SK-N-MC (cell line): ENCODE measurements around the gene JUND.

Experiments used
- DNase-seq: peaks from one replicate; pipeline ENCODE4 v3.0.0-alpha.2; 2011; ENCODE audit warnings: low read depth, low spot score
- H3K27ac ChIP-seq: fragments of 200-600 bp; sonication (generic); 2 replicates; pipeline ENCODE4 v1.5.1; 2016; ENCODE audit warnings: mixed run types
- H3K36me3 ChIP-seq: fragments of 200-600 bp; sonication (generic); 2 replicates; pipeline ENCODE4 v1.6.1; 2017; ENCODE audit warnings: antibody characterized with exemption, low read length, mixed read lengths; ENCODE audit not compliant: insufficient read depth
- H3K4me3 ChIP-seq: fragments of 200-600 bp; sonication (generic); 2 replicates; pipeline ENCODE4 v1.5.1; 2016
- H3K9ac ChIP-seq: fragments of 200-600 bp; sonication (generic); 2 replicates; pipeline ENCODE4 v1.8.0; 2017; ENCODE audit warnings: mixed run types, mixed read lengths; ENCODE audit not compliant: insufficient read length
- H3K9me3 ChIP-seq: fragments of 200-600 bp; sonication (generic); 2 replicates; pipeline ENCODE4 v1.6.1; 2017; ENCODE audit warnings: low read depth, mild to moderate bottlenecking, antibody characterized with exemption, low read length, moderate library complexity, mixed read lengths
- EZH2 ChIP-seq: fragments of 200-600 bp; sonication (generic); IDR thresholded peaks from one replicate; pipeline ENCODE4 v1.6.1; 2017; ENCODE audit warnings: antibody characterized with exemption
- FOXP2 ChIP-seq: optimal IDR thresholded peaks from 2 replicates; pipeline ENCODE3; 2011; ENCODE audit warnings: mild to moderate bottlenecking, moderate library complexity; ENCODE audit not compliant: insufficient read depth; ENCODE audit errors: extremely low read length, control extremely low read depth
- POLR2AphosphoS5 ChIP-seq: IDR thresholded peaks from 2 replicates; pipeline ENCODE4 v1.6.1; 2012; ENCODE audit warnings: mild to moderate bottlenecking, low read depth, low read length, borderline replicate concordance

The JUND gene

DNA sequence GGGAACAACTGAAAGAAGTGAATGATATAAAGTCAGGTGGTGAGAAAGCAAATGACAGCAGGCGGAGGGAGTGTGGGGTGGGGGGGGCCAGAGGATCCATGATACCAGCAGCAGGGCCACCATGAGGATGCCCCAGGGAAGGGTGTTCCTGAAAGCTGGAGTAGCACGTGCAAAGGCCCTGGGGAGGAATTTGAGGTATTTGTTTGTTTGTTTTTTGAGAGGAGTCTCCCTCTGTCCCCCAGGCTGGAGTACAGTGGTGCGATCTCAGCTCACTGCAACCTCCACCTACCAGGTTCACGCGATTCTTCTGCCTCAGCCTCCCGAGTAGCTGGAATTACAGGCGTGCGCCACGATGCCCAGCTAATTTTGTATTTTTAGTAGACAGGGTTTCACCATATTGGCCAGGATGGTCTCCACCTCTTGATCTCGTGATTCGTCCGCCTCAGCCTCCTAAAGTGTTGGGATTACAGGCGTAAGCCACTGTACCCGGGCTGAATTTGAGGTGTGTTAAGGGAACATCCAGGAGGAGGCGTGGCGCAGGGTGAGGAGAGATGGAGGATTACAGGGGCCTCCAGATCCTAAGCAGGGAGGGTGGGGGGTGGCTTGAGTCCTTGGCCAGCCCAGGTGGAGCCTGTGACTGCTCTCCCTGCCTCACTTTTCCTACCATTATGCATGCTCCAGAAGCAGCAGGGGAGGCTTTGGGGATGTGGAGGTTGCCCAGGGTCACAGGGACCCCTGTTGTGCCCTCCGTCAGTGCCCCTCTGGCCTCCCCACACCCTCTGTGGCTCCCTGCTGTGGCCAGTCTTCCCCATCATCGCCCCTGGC is 12.4 kb upstream of the JUND start:
- Histone ChIP-seq H3K27ac (peak overlapping the region; percentile 94; the same call in 1 of the 2 replicates), H3K9me3 (no peaks in the 10 kb centered on the region), H3K36me3 (no peaks in the 10 kb centered on the region), H3K9ac (no peak overlapping the region), H3K4me3 (no peak overlapping the region)
- TF ChIP-seq POLR2AphosphoS5, result no peak
- TF ChIP-seq EZH2, result no peak
- no peak for TF ChIP-seq FOXP2
- DNase-seq, result no peak

- no peak for DNase-seq
- Histone ChIP-seq H3K36me3 (no peaks in the 10 kb centered on the region), H3K9ac (no peak overlapping the region), H3K9me3 (no peaks in the 10 kb centered on the region), H3K27ac (peak overlapping the region; percentile 94), H3K4me3 (peak overlapping the region; percentile 80)
- TF ChIP-seq POLR2AphosphoS5 (no peak), FOXP2 (no peak), EZH2 (no peak)
Observed at GRCh38 chr19:18292810-18293641, 11.6 kb upstream of the JUND start.

DNA sequence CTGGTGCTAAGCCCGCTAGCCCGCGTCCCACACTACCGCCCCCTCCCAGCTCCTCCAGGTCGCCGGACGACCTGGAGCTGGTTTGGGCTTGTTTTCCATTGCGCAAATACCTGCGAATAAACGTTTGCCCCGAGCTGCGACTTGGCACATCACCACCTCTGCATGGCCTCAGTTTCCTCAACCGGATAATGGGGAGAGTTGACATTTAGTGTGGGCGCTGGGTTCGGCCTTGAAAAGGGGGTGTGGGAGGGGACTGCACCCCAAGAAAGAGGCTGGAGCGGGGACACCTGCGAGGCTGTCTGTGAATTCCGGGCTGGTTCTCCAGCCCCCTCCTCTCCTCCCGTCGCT is 11.0 kb upstream of the JUND start:
- H3K4me3 ChIP-seq, result peak overlapping the region; percentile 80
- no peaks in the 10 kb centered on the region for H3K9me3 ChIP-seq
- H3K36me3 ChIP-seq, result no peaks in the 10 kb centered on the region
- TF ChIP-seq POLR2AphosphoS5 (0 out of 2 replicates have a peak, but pooled peaks have one; percentile 18), EZH2 (no peak)
- H3K9ac ChIP-seq, result peak overlapping the region; percentile 89
- no peak for DNase-seq
- H3K27ac ChIP-seq, result peak overlapping the region; percentile 94

- peak overlapping the region; percentile 89 for H3K9ac ChIP-seq
- TF ChIP-seq POLR2AphosphoS5 (peak; percentile 42), FOXP2 (peak; percentile 13), EZH2 (no peak)
- H3K27ac ChIP-seq, result peak overlapping the region; percentile 94
- no peaks in the 10 kb centered on the region for H3K9me3 ChIP-seq
- DNase-seq, result no peak
- H3K36me3 ChIP-seq, result no peaks in the 10 kb centered on the region
- H3K4me3 ChIP-seq, result peak overlapping the region; percentile 80
Observed at GRCh38 chr19:18291590-18292461, 10.4 kb upstream of the JUND start.

DNA sequence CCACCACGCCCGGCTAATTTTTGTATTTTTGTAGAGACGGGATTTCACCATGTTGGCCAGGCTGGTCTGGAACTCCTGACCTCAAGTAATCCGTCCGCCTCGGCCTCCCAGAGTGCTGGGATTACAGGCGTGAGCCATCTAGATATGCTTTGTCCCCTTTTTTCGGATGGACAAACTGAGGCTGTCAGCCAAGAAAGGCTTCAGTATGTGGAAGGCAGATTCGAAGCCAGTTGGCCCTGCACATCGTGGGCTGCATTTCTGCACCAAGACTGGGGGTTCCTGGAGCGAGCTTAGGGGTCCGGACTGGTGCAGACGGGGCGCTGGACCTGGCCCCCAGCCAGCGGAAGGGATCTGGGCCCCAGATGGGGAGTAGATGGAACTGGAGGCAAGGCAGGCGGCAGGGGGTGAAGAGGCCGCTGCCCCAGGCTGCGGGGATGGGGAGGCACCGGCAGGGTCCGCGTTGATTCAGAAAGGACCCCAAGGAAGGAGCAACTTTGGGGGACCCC is 9.7 kb upstream of the JUND start:
- peak overlapping the region; percentile 94; the same call in 1 of the 2 replicates for H3K27ac ChIP-seq
- H3K4me3 ChIP-seq, result peak overlapping the region; percentile 80
- no peaks in the 10 kb centered on the region for H3K9me3 ChIP-seq
- no peaks in the 10 kb centered on the region for H3K36me3 ChIP-seq
- TF ChIP-seq POLR2AphosphoS5, result no peak
- no peak for TF ChIP-seq EZH2
- no peak overlapping the region for H3K9ac ChIP-seq
- DNase-seq, result no peak

DNA sequence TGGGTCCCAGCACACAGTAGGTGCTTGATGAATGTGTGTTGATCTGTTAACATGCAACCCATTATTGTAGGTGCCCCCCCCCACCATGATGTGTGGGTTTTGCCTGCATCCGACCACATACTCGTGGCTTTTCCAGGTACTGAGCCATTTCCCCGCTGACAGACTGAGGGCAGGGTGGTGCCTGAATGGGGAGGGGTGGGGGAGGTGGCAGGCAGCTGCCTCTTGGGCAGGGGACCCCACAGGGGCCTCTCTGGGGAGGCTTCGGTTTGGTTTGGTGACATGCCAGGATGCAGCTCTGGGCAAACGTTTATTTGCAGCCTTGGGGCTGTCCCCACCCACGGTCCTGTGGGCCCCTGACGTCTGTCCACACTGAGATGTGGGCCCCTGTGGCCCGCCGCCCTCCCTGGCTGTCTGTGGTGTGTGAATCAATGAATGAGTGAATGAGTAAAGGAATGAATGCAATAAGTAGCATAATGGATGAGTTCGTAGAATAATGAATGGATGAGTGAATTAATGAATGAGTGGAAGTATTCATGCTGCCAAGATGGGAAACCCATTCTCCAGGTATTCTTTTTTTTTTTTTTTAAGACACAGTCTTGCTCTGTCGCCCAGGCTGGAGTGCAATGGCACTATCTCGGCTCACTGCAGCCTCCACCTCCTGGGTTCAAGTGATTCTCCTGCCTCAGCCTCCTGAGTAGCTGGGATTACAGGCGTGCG is 9.0 kb upstream of the JUND start:
- H3K4me3 ChIP-seq, result no peak overlapping the region
- peak overlapping the region; percentile 63 for H3K27ac ChIP-seq
- TF ChIP-seq POLR2AphosphoS5 (no peak), EZH2 (no peak), FOXP2 (no peak)
- H3K36me3 ChIP-seq, result no peaks in the 10 kb centered on the region
- H3K9me3 ChIP-seq, result no peaks in the 10 kb centered on the region
- no peak for DNase-seq
- no peak overlapping the region for H3K9ac ChIP-seq

DNA sequence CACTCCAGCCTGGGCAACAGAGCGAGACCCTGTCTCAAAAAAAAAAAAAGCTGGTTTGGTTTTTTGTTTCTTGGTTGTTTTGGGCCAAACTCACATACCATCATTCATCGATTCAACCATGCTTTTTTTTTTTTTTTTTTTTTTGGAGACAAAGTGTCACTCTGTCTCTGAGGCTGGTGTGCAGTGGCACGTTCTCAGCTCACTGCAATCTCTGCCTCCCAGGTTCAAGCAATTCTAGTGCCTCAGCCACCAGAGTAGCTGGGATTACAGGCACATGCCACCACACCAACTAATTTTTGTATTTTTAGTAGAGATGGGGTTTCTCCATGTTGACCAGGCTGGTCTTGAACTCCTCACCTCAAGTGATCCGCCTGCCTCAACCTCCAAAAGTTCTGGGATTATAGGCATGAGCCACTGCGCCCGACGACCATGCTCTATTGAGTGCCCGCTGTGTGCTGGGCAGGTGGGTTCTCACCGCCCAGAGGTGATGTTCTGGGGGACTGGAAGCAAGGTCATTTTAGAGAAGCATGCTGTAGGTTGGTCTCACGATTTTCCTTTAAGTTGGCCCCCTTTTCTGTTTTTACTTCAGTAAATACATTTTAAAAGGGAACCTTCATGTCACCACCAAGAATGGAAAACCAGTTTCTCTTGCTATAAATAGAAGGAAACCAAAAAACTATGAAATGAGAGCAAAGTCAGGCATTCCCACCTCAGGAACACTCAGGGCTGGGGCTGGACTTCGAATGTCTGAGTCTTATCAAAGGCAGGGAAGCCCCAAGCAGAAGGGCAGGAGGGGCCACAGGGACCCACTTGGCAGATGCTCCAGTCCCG is 8.3 kb upstream of the JUND start:
- Histone ChIP-seq H3K4me3 (no peak overlapping the region), H3K9ac (no peak overlapping the region)
- TF ChIP-seq FOXP2 (no peak), EZH2 (no peak), POLR2AphosphoS5 (no peak)

More for the DNA sequence above, 8.3 kb upstream of the JUND start:
- no peak for DNase-seq
- Histone ChIP-seq H3K36me3 (no peaks in the 10 kb centered on the region), H3K27ac (peak overlapping the region; percentile 63), H3K9me3 (no peaks in the 10 kb centered on the region)
